Measurements from ENCODE around the gene DDR2.

GRCh38 chr1:162765788-162766187 lies 133.5 kb downstream of the DDR2 start:
- no peak for TF ChIP-seq CTCF (IDR thresholded peaks at IDR 0.05)
- TF ChIP-seq POLR2A (IDR thresholded peaks at IDR 0.05): no peak
